ENCODE measurements around the gene PTCH2.

DNA sequence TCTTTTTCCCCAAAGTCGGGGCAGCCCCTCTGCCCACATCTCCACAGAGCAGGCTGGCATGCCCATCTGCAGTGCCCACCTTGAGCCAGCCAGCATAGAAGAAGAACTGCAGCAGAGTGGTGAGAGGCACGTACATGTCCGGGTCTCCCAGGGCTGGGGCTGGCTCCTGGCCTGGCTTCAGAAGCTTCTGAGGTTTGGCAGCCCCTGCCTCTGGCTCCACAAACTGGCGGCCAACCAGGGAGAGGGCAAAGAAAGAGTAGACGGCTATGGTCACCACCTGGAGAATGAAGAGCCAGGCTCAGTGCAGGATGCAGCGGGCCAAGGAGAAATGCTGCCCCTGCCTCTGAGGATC, 58.0 kb downstream of the PTCH2 start:
- no peak for TF ChIP-seq RARB (CRISPR knock-in tag; IDR thresholded peaks at IDR 0.05)
- TF ChIP-seq, protein P1, sequence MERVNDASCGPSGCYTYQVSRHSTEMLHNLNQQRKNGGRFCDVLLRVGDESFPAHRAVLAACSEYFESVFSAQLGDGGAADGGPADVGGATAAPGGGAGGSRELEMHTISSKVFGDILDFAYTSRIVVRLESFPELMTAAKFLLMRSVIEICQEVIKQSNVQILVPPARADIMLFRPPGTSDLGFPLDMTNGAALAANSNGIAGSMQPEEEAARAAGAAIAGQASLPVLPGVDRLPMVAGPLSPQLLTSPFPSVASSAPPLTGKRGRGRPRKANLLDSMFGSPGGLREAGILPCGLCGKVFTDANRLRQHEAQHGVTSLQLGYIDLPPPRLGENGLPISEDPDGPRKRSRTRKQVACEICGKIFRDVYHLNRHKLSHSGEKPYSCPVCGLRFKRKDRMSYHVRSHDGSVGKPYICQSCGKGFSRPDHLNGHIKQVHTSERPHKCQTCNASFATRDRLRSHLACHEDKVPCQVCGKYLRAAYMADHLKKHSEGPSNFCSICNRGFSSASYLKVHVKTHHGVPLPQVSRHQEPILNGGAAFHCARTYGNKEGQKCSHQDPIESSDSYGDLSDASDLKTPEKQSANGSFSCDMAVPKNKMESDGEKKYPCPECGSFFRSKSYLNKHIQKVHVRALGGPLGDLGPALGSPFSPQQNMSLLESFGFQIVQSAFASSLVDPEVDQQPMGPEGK (CRISPR knock-in tag; IDR thresholded peaks at IDR 0.05; ENCODE audit: borderline replicate concordance): no peak
- no peak for TF ChIP-seq GLIS3 (CRISPR knock-in tag; IDR thresholded peaks at IDR 0.05)
- TF ChIP-seq, protein P2, sequence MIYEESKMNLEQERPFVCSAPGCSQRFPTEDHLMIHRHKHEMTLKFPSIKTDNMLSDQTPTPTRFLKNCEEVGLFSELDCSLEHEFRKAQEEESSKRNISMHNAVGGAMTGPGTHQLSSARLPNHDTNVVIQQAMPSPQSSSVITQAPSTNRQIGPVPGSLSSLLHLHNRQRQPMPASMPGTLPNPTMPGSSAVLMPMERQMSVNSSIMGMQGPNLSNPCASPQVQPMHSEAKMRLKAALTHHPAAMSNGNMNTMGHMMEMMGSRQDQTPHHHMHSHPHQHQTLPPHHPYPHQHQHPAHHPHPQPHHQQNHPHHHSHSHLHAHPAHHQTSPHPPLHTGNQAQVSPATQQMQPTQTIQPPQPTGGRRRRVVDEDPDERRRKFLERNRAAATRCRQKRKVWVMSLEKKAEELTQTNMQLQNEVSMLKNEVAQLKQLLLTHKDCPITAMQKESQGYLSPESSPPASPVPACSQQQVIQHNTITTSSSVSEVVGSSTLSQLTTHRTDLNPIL (CRISPR knock-in tag; IDR thresholded peaks at IDR 0.05; ENCODE audit: low read depth): no peak
- no peak for TF ChIP-seq ZFP3 (CRISPR knock-in tag; IDR thresholded peaks at IDR 0.05)
- TF ChIP-seq ZNF8 (CRISPR knock-in tag; IDR thresholded peaks at IDR 0.05): no peak
- no peak for TF ChIP-seq ZFP30 (CRISPR knock-in tag; IDR thresholded peaks at IDR 0.05)
- TF ChIP-seq TCF4 (CRISPR knock-in tag; IDR thresholded peaks at IDR 0.05; ENCODE audit: borderline replicate concordance): no peak
- no peak for TF ChIP-seq TOX (CRISPR knock-in tag; IDR thresholded peaks at IDR 0.05; ENCODE audit: borderline replicate concordance)
- no peak for TF ChIP-seq ESRRG (CRISPR knock-in tag; IDR thresholded peaks at IDR 0.05)
- no peak for TF ChIP-seq ISL1 (CRISPR knock-in tag; IDR thresholded peaks at IDR 0.05)
- TF ChIP-seq ZC3H10 (CRISPR knock-in tag; IDR thresholded peaks at IDR 0.05): no peak
- TF ChIP-seq SNAI2 (CRISPR knock-in tag; IDR thresholded peaks at IDR 0.05): no peak
